H1 (cell line): ENCODE measurements around the gene DDIAS. TPM values are rescaled to one million over a fixed set of nuclear protein-coding genes. Genes with fewer than 3 reads are reported as not detected.

Experiments used
- CTCF ChIA-PET: fragments of 300-600 bp; sonication (Branson Sonifier 250); formaldehyde crosslinking; loops from one replicate; lab custom pipeline; 2021; ENCODE audit not compliant: partially characterized antibody; lab: Charles Lee
- POLR2A ChIA-PET: fragments of 300-600 bp; sonication (Branson Sonifier 250); formaldehyde crosslinking; loops from one replicate; lab custom pipeline; 2021; ENCODE audit warnings: inconsistent platforms; ENCODE audit not compliant: partially characterized antibody; lab: Charles Lee
- DNase-seq, 2 experiments: peaks; one replicate each; pipeline versions ENCODE4 v3.0.0 to v3.0.0-alpha.2; 2010 to 2022; ENCODE audit warnings: low spot score in 2 of 2, low read depth in 1 of 2, mixed read lengths in 1 of 2
- FAIRE-seq: peaks from 2 replicates; lab custom pipeline; 2011; peaks lifted over from hg19 to GRCh38; lab: Jason Lieb, UNC
- H2AFZ ChIP-seq: 2 replicates; pipeline ENCODE4 v1.8.1; 2012; ENCODE audit warnings: low read length, inconsistent platforms
- H2AK5ac ChIP-seq: 2 replicates; pipeline ENCODE4 v1.6.1; 2013; ENCODE audit warnings: low read depth, low read length
- H2BK120ac ChIP-seq: replicated peaks from 2 replicates; pipeline ENCODE3; 2013; ENCODE audit warnings: low read depth, low read length, inconsistent platforms
- H2BK12ac ChIP-seq: 2 replicates; pipeline ENCODE4 v1.6.1; 2013; ENCODE audit warnings: low read depth, low read length
- H2BK15ac ChIP-seq: 2 replicates; pipeline ENCODE4 v1.6.1; 2013; ENCODE audit warnings: low read length
- H2BK20ac ChIP-seq: 2 replicates; pipeline ENCODE4 v1.6.1; 2013; ENCODE audit warnings: low read length
- H2BK5ac ChIP-seq: 2 replicates; pipeline ENCODE4 v1.6.1; 2013; ENCODE audit warnings: low read depth, low read length
- H3K14ac ChIP-seq: 2 replicates; pipeline ENCODE4 v1.6.1; 2013; ENCODE audit warnings: inconsistent platforms; ENCODE audit not compliant: insufficient read length
- H3K18ac ChIP-seq: 2 replicates; pipeline ENCODE4 v1.6.1; 2013; ENCODE audit warnings: low read length; ENCODE audit errors: extremely low read depth
- H3K23ac ChIP-seq: 2 replicates; pipeline ENCODE4 v1.6.1; 2013; ENCODE audit warnings: inconsistent platforms; ENCODE audit not compliant: insufficient read length
- H3K23me2 ChIP-seq: 2 replicates; pipeline ENCODE4 v1.6.1; 2013; ENCODE audit warnings: low read depth, low read length
- H3K27ac ChIP-seq: 2 replicates; pipeline ENCODE4 v1.6.1; 2011; ENCODE audit warnings: low read depth, low read length, inconsistent platforms
- H3K27me3 ChIP-seq, 4 experiments: replicated peaks in 1 of 4; 1 replicate in 1 of 4; 2 replicates in 3 of 4; pipeline versions ENCODE4 v1.6.1 to v1.8.1; 2011 to 2013; ENCODE audit warnings: low read length in 3 of 4, mild to moderate bottlenecking in 3 of 4, inconsistent platforms in 2 of 4, mixed read lengths in 2 of 4, moderate library complexity in 1 of 4; ENCODE audit not compliant: control insufficient read depth in 3 of 4, insufficient read depth in 3 of 4; ENCODE audit errors: extremely low read depth in 1 of 4
- H3K36me3 ChIP-seq, 4 experiments: 2 replicates each; pipeline versions ENCODE4 v1.6.1 to v1.8.1; 2011 to 2013; ENCODE audit warnings: mild to moderate bottlenecking in 4 of 4, low read length in 3 of 4, moderate library complexity in 2 of 4, control low read depth in 1 of 4, inconsistent platforms in 1 of 4; ENCODE audit not compliant: insufficient read depth in 4 of 4, control insufficient read depth in 2 of 4
- H3K4ac ChIP-seq: replicated peaks from 2 replicates; pipeline ENCODE3; 2013; ENCODE audit warnings: low read length, low read depth, mixed read lengths, inconsistent platforms; ENCODE audit not compliant: insufficient read length
- H3K4me1 ChIP-seq, 4 experiments: replicated peaks in 1 of 4; 1 replicate in 1 of 4; 2 replicates in 3 of 4; pipeline versions ENCODE4 v1.6.1 to v1.8.1; 2011 to 2013; ENCODE audit warnings: low read length in 3 of 4, inconsistent platforms in 2 of 4, mixed read lengths in 1 of 4; ENCODE audit not compliant: insufficient read depth in 4 of 4, control insufficient read depth in 3 of 4
- H3K4me2 ChIP-seq, 2 experiments: 2 replicates each; pipeline versions ENCODE4 v1.6.1 to v1.8.1; 2011 to 2013; ENCODE audit warnings: low read depth in 2 of 2, low read length in 2 of 2, control low read depth in 1 of 2, inconsistent platforms in 1 of 2, mild to moderate bottlenecking in 1 of 2; ENCODE audit not compliant: insufficient read depth in 1 of 2
- H3K4me3 ChIP-seq, 4 experiments: fragments of 200-600, 300-600 bp in 1 of 4; sonication (generic), shearing (Covaris generic), sonication (Bioruptor Twin) in 1 of 4; 2 replicates each; pipeline versions ENCODE4 v1.5.1 to v1.8.1; 2011 to 2016; ENCODE audit warnings: low read length in 4 of 4, low read depth in 3 of 4, control low read depth in 2 of 4, inconsistent platforms in 2 of 4, mild to moderate bottlenecking in 2 of 4, mixed read lengths in 1 of 4, moderate library complexity in 1 of 4; ENCODE audit not compliant: insufficient read depth in 2 of 4; ENCODE audit errors: extremely low read depth in 1 of 4
- H3K56ac ChIP-seq: replicated peaks from 2 replicates; pipeline ENCODE3; 2013; ENCODE audit warnings: low read depth, mild to moderate bottlenecking, mixed read lengths, low read length, inconsistent platforms; ENCODE audit not compliant: insufficient read length
- H3K79me1 ChIP-seq: 2 replicates; pipeline ENCODE4 v1.6.1; 2013; ENCODE audit warnings: low read depth, low read length, control low read depth
- H3K79me2 ChIP-seq, 2 experiments: 2 replicates each; pipeline versions ENCODE4 v1.6.1 to v1.8.1; 2012 to 2013; ENCODE audit warnings: low read length in 2 of 2, mild to moderate bottlenecking in 2 of 2, inconsistent platforms in 1 of 2; ENCODE audit not compliant: insufficient read depth in 2 of 2, control insufficient read depth in 1 of 2
- H3K9ac ChIP-seq, 4 experiments: replicated peaks in 1 of 4; 1 replicate in 1 of 4; 2 replicates in 3 of 4; pipeline versions ENCODE4 v1.6.1 to v1.8.1; 2011 to 2013; ENCODE audit warnings: low read depth in 3 of 4, low read length in 3 of 4, control low read depth in 2 of 4, mild to moderate bottlenecking in 2 of 4, moderate library complexity in 2 of 4, inconsistent platforms in 1 of 4; ENCODE audit errors: extremely low read depth in 1 of 4
- H3K9me3 ChIP-seq, 2 experiments: 2 replicates each; pipeline versions ENCODE4 v1.6.1 to v1.8.1; 2012 to 2013; ENCODE audit warnings: mild to moderate bottlenecking in 2 of 2, moderate library complexity in 2 of 2, control low read depth in 1 of 2, inconsistent platforms in 1 of 2, low read depth in 1 of 2, low read length in 1 of 2, mixed read lengths in 1 of 2; ENCODE audit not compliant: insufficient read depth in 2 of 2
- H4K20me1 ChIP-seq, 2 experiments: replicated peaks in 1 of 2; 2 replicates each; pipeline versions ENCODE3 to v1.8.1; 2011 to 2013; ENCODE audit warnings: inconsistent platforms in 2 of 2, low read length in 2 of 2, mild to moderate bottlenecking in 1 of 2; ENCODE audit not compliant: insufficient read depth in 2 of 2, control insufficient read depth in 1 of 2
- H4K5ac ChIP-seq: 2 replicates; pipeline ENCODE4 v1.6.1; 2013; ENCODE audit warnings: low read length, low read depth, mixed read lengths, inconsistent platforms; ENCODE audit not compliant: insufficient read length
- H4K8ac ChIP-seq: 2 replicates; pipeline ENCODE4 v1.8.0; 2013; ENCODE audit warnings: mild to moderate bottlenecking, moderate library complexity, low read length, inconsistent platforms; ENCODE audit not compliant: insufficient read depth; ENCODE audit errors: extremely low read depth
- H4K91ac ChIP-seq: replicated peaks from 2 replicates; pipeline ENCODE3; 2013; ENCODE audit warnings: low read length, mixed read lengths, inconsistent platforms; ENCODE audit not compliant: insufficient read length
- JUN ChIP-seq: IDR thresholded peaks from 2 replicates; pipeline ENCODE4 v1.6.1; 2011; ENCODE audit warnings: low read depth, mild to moderate bottlenecking, improper control_type of control experiment, low read length
- WGBS, 2 experiments: shearing (Covaris generic) in 1 of 2; methylation state at CpG; one replicate each; pipeline versions ENCODE4 v1.1.6 to v1.1.7; 2013 to 2015; ENCODE audit warnings: low lambda C conversion rate in 2 of 2, mixed read lengths in 2 of 2, inconsistent platforms in 1 of 2, low coverage in 1 of 2, missing lambda C conversion rate in 1 of 2; ENCODE audit not compliant: insufficient replicate concordance in 2 of 2, insufficient coverage in 1 of 2, insufficient read length in 1 of 2; ENCODE audit errors: extremely low coverage in 1 of 2, missing lambda C conversion rate in 1 of 2; 5-methylcytosine and 5-hydroxymethylcytosine counted together
- polyA plus RNA-seq, 7 experiments: library from polyadenylated mRNA; depleted of rRNA in 3 of 7; stranded (reverse) in 5 of 7; unstranded in 2 of 7; fragments of >200 nt in 5 of 7; fragments of 200-250 nt in 2 of 7; gene quantifications; 1 replicate in 5 of 7; 2 replicates in 1 of 7; 4 replicates in 1 of 7; pipeline versions ENCODE4 v1.2.1 to v1.2.3, GENCODE V29; 2011 to 2013; ENCODE audit warnings: missing spikeins in 2 of 7, mixed read lengths in 2 of 7
- total RNA-seq: library from RNA; stranded (reverse); fragmentation: NEBNext Ultra II Directional; extraction: Animal tissue kit (Norgen Biotek cat#: 25700); gene quantifications from 2 replicates; pipeline ENCODE4 v1.2.1, GENCODE V29; 2021

DDIAS gene
- total and polyA plus RNA-seq, 2 of the 8 experiments (the other 6 are each of a cell fraction or from before 2014, with no cell fraction given) = 11.6 to 25.7 TPM

DNA sequence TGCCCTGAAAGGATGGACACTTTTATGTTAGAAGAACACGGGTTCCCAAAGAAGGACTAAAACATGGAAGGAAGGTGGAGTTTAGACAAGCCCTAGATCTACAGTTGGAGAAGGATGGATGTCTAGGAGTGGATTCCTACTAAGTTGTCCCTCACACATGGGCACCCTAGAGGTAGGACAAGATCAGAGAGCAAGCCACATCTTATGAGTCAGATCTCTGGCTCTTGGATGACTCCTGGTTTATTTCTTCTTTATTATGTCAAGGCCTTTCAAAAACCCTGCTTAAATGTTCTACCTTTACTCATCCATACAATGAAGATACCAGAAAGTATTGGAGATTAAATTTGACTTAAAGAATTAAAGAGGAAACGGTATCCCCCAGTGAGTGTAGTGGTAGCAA, 35.7 kb upstream of the DDIAS start:
- Histone ChIP-seq H4K20me1 (peaks cover 0 to 2% of the 10 kb centered on the region in 2 experiments), H3K4me2 (no peak overlapping the region), H3K23ac (no peak overlapping the region), H2BK120ac (no peak overlapping the region), H3K27ac (no peak overlapping the region), H2BK5ac (no peak overlapping the region), H3K36me3 (no peaks in the 10 kb centered on the region), H3K4me3 (no peak overlapping the region), H4K8ac (no peak overlapping the region), H4K5ac (no peak overlapping the region), H2BK12ac (no peak overlapping the region), H3K18ac (no peak overlapping the region), H3K79me1 (no peaks in the 10 kb centered on the region), H3K4ac (no peak overlapping the region), H3K14ac (no peak overlapping the region), H3K56ac (no peak overlapping the region), H2BK20ac (no peak overlapping the region), H3K27me3 (no peaks in the 10 kb centered on the region), H3K23me2 (no peaks in the 10 kb centered on the region), H3K79me2 (no peaks in the 10 kb centered on the region), H2AK5ac (no peak overlapping the region), H2AFZ (no peak overlapping the region), H3K4me1 (peaks cover 0 to 3% (median 0%) of the 10 kb centered on the region in 4 experiments; a peak in 1 of 7 replicates), H4K91ac (no peak overlapping the region), H2BK15ac (no peak overlapping the region), H3K9ac (no peak overlapping the region), H3K9me3 (no peaks in the 10 kb centered on the region)
- FAIRE-seq = no peak
- WGBS, 2 experiments = 84% methylated on average over 2 of the region's 2 CpGs; no CpG with 5 or more reads in 1 of the 2 experiments
- CTCF ChIA-PET = interaction anchor here (0.8 to 6.8 kb wide), 10 partner anchors 13 to 170 kb away, joined by 3 to 82 read pairs (median 9); partner anchors contain the start of genes DDIAS and PRCP
- no peak for DNase-seq
- POLR2A ChIA-PET = interaction anchor here (1.1 kb wide), 1 partner anchor 36 kb away, joined by 3 read pairs; the partner anchor contains the start of gene DDIAS
- TF ChIP-seq JUN = no peak
